Nephron (organoid): ENCODE data around the gene MEGF8.

ENCODE experiments used
- H3K27ac Mint-ChIP-seq, 3 experiments: 2 replicates each; pipeline ENCODE4 v1.8.0; 2020; ENCODE audit warnings: mixed read lengths in 3 of 3, mild to moderate bottlenecking in 2 of 3, moderate library complexity in 1 of 3
- H3K27me3 Mint-ChIP-seq: 2 replicates; pipeline ENCODE4 v1.8.0; 2021; ENCODE audit warnings: low read depth, mild to moderate bottlenecking, moderate library complexity, mixed read lengths
- H3K36me3 Mint-ChIP-seq: 2 replicates; pipeline ENCODE4 v1.8.0; 2020; ENCODE audit warnings: low read depth, mixed read lengths
- H3K4me1 Mint-ChIP-seq: 2 replicates; pipeline ENCODE4 v1.8.0; 2020; ENCODE audit warnings: mixed read lengths
- H3K4me3 Mint-ChIP-seq, 3 experiments: 2 replicates each; pipeline ENCODE4 v1.8.0; 2020; ENCODE audit warnings: mild to moderate bottlenecking in 3 of 3, mixed read lengths in 3 of 3, moderate library complexity in 2 of 3
- H3K9me3 Mint-ChIP-seq: 2 replicates; pipeline ENCODE4 v1.8.0; 2020; ENCODE audit warnings: mixed read lengths
- TF ChIP-seq, protein P1 (sequence below), 3 experiments: fragments of 200-600 bp; sonication (generic); IDR thresholded peaks; one replicate each; pipeline ENCODE4 v1.5.0; 2021; ENCODE audit warnings: antibody characterized with exemption in 3 of 3; ENCODE audit not compliant: unreplicated experiment in 3 of 3

The MEGF8 gene

GRCh38 chr19:42303876-42304275 is 21.6 kb upstream of the MEGF8 start:
- peak overlapping the region; percentile 12 to 86 (median 54) for H3K4me3 Mint-ChIP-seq
- H3K4me1 Mint-ChIP-seq = peaks cover 14% of the 10 kb centered on the region
- peaks cover 8% of the 10 kb centered on the region for H3K36me3 Mint-ChIP-seq
- no peaks in the 10 kb centered on the region for H3K9me3 Mint-ChIP-seq
- TF ChIP-seq, protein P1, sequence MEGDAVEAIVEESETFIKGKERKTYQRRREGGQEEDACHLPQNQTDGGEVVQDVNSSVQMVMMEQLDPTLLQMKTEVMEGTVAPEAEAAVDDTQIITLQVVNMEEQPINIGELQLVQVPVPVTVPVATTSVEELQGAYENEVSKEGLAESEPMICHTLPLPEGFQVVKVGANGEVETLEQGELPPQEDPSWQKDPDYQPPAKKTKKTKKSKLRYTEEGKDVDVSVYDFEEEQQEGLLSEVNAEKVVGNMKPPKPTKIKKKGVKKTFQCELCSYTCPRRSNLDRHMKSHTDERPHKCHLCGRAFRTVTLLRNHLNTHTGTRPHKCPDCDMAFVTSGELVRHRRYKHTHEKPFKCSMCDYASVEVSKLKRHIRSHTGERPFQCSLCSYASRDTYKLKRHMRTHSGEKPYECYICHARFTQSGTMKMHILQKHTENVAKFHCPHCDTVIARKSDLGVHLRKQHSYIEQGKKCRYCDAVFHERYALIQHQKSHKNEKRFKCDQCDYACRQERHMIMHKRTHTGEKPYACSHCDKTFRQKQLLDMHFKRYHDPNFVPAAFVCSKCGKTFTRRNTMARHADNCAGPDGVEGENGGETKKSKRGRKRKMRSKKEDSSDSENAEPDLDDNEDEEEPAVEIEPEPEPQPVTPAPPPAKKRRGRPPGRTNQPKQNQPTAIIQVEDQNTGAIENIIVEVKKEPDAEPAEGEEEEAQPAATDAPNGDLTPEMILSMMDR (IDR thresholded peaks at IDR 0.05; ENCODE audit: unreplicated experiment in 3 of 3) = no peak
- H3K27ac Mint-ChIP-seq = peak overlapping the region; percentile 96 to 99 (median 98)
- H3K27me3 Mint-ChIP-seq = no peaks in the 10 kb centered on the region

DNA sequence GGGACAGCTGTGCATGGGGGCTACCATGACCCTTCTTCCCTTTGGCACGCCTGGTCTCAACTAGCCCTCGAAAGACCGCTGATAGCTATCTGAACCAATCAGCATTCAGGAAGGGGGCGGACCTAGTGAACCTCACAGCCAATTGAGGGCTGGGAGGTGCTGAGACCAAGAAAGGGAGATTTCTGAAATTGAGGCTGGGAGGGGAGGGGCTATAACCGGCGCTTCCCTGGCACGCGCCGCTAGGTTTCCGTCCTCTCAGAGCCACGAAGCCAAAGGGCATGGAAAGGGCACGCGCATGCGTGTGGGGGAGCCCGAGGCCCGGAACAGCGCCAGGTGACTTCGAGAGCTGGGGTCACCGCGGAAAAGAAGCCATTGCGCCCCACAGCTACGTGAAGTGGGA is 18.8 kb upstream of the MEGF8 start:
- Mint-ChIP-seq H3K4me3 (no peak overlapping the region), H3K27me3 (peaks cover 3% of the 10 kb centered on the region), H3K27ac (no peak overlapping the region), H3K4me1 (peaks cover 14% of the 10 kb centered on the region), H3K36me3 (no peaks in the 10 kb centered on the region), H3K9me3 (no peaks in the 10 kb centered on the region)
- TF ChIP-seq, protein P1 (IDR thresholded peaks at IDR 0.05; ENCODE audit: unreplicated experiment in 3 of 3) = no peak

GRCh38 chr19:42309686-42310085 is 15.7 kb upstream of the MEGF8 start:
- Mint-ChIP-seq H3K36me3 (no peaks in the 10 kb centered on the region), H3K9me3 (no peaks in the 10 kb centered on the region), H3K4me3 (no peak overlapping the region), H3K4me1 (peaks cover 5% of the 10 kb centered on the region), H3K27ac (no peak overlapping the region), H3K27me3 (peaks cover 27% of the 10 kb centered on the region)
- TF ChIP-seq, protein P1 (IDR thresholded peaks at IDR 0.05; ENCODE audit: unreplicated experiment in 3 of 3) = no peak

DNA sequence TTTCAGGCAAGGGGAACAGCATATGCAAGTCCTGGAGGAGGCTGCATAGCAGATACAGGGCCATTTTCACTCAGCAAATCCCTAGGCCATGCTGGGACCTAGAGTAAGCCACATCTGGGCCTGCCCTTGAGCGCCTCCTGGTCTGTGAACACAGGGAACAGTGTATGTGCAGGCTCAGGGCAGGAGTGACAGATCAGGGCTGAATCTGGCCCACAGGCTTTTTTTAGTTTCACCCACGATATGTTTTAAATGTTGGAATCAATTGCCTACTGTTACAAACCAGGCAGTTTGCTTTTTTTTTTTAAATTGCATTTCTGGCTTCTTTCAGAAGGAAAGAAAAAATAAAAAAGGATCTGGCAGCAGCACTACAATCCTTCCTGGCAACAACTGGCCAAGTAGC is 13.8 kb upstream of the MEGF8 start:
- no peaks in the 10 kb centered on the region for H3K36me3 Mint-ChIP-seq
- peaks cover 38% of the 10 kb centered on the region for H3K27me3 Mint-ChIP-seq
- peak overlapping the region in 2 of 3 experiments; percentile 41 to 64 for H3K4me3 Mint-ChIP-seq
- no peaks in the 10 kb centered on the region for H3K9me3 Mint-ChIP-seq
- H3K27ac Mint-ChIP-seq = no peak overlapping the region
- peaks cover 5% of the 10 kb centered on the region for H3K4me1 Mint-ChIP-seq
- TF ChIP-seq, protein P1 (IDR thresholded peaks at IDR 0.05; ENCODE audit: unreplicated experiment in 3 of 3) = no peak

GRCh38 chr19:42312370-42312769 is 13.1 kb upstream of the MEGF8 start:
- Mint-ChIP-seq H3K36me3 (no peaks in the 10 kb centered on the region), H3K4me1 (peaks cover 5% of the 10 kb centered on the region)
- TF ChIP-seq, protein P1 (IDR thresholded peaks at IDR 0.05; ENCODE audit: unreplicated experiment in 3 of 3) = no peak

GRCh38 chr19:42313096-42313839 is 12.2 kb upstream of the MEGF8 start, which contains the start of gene TMEM145:
TMEM145 (plus strand) TSS chr19:42313309; CDS start chr19:42313377, 68 bp downstream.
- no peak within 1 kb of the TSS for H3K27ac Mint-ChIP-seq
- H3K27me3 Mint-ChIP-seq = peaks cover 44% of the 10 kb centered on the region
- H3K4me3 Mint-ChIP-seq = peak within 1 kb of the TSS; percentile 72 to 82 (median 82)
- TF ChIP-seq, protein P1 (IDR thresholded peaks at IDR 0.05; ENCODE audit: unreplicated experiment in 3 of 3) = no peak
- H3K36me3 Mint-ChIP-seq = no peaks in the 10 kb centered on the region
- H3K4me1 Mint-ChIP-seq = peaks cover 5% of the 10 kb centered on the region
- no peaks in the 10 kb centered on the region for H3K9me3 Mint-ChIP-seq

More at GRCh38 chr19:42312370-42312769, 13.1 kb upstream of the MEGF8 start:
- H3K27ac Mint-ChIP-seq = no peak overlapping the region
- peak overlapping the region; percentile 64 to 82 (median 77) for H3K4me3 Mint-ChIP-seq
- peaks cover 44% of the 10 kb centered on the region for H3K27me3 Mint-ChIP-seq
- H3K9me3 Mint-ChIP-seq = no peaks in the 10 kb centered on the region
